ENCODE data around the gene LTBP3. TPM values are rescaled to one million over a fixed set of nuclear protein-coding genes. Genes with fewer than 3 reads are reported as not detected.

The LTBP3 gene
- total and polyA plus RNA-seq, 2 of the 13 experiments (the other 11 are each of a cell fraction or from before 2014, with no cell fraction given) = 12.2 to 68.1 TPM

DNA sequence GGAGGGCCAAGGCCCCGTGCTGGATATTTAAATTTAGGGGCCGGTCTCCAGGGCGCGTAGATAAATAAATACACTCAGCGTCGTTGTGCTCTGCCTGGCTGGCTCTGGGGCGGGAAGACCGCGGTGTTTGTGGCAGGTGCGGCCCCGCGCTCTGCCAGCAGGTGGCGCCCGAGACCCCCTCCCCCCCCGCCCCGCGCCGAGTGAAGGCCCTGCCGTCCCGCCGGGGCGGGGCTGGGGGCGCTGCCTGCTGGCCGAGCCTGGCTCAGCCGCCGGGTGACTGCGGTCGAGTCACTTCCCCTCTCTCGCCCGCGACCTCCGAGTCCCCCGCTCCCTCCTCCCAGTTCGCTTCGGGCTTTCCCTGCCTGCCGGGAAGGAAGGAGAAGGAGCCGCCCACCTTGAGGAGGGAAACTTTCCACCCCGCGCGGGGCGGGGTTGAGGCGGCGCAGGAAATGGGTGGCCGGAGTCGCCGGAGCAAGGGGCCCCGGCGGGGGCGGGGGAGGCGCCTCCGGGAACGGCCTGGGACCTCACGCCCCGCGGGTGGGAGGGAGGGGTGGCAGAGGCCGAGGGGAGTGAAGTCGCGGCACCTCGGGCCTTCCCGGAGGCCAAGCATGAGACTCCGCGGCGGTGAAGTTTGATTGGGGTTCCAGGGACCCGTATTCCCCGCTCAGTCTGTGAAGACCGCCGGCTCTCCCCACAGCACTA, 16.1 kb upstream of the LTBP3 start (continued):
- TF ChIP-seq, protein P1, sequence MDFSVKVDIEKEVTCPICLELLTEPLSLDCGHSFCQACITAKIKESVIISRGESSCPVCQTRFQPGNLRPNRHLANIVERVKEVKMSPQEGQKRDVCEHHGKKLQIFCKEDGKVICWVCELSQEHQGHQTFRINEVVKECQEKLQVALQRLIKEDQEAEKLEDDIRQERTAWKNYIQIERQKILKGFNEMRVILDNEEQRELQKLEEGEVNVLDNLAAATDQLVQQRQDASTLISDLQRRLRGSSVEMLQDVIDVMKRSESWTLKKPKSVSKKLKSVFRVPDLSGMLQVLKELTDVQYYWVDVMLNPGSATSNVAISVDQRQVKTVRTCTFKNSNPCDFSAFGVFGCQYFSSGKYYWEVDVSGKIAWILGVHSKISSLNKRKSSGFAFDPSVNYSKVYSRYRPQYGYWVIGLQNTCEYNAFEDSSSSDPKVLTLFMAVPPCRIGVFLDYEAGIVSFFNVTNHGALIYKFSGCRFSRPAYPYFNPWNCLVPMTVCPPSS (IDR thresholded peaks at IDR 0.05) = no peak
- TF ChIP-seq PCBP1 (IDR thresholded peaks at IDR 0.05; ENCODE audit: borderline replicate concordance, low read depth, low read length) (no peak), ZNF562 (CRISPR knock-in tag; IDR thresholded peaks at IDR 0.05; ENCODE audit: borderline replicate concordance) (no peak), ZNF331 (CRISPR knock-in tag; IDR thresholded peaks at IDR 0.05) (peak; percentile 10; the same call in 1 of the 2 replicates), CCDC6 (CRISPR knock-in tag; IDR thresholded peaks at IDR 0.05) (0 out of 2 replicates have a peak, but pooled peaks have one; percentile 55), LCORL (IDR thresholded peaks at IDR 0.05) (no peak), LCORL (CRISPR knock-in tag; IDR thresholded peaks at IDR 0.05) (peak; percentile 43; the same call in 1 of the 2 replicates), KDM6A (CRISPR knock-in tag; IDR thresholded peaks at IDR 0.05; ENCODE audit: low read depth) (no peak), POGZ (CRISPR knock-in tag; IDR thresholded peaks at IDR 0.05) (0 out of 2 replicates have a peak, but pooled peaks have one; percentile 32), HDAC6 (IDR thresholded peaks at IDR 0.05; ENCODE audit: low read depth, low read length) (no peak), SP1 (IDR thresholded peaks at IDR 0.05) (no peak), SP1 (CRISPR knock-in tag; IDR thresholded peaks at IDR 0.05) (0 out of 2 replicates have a peak, but pooled peaks have one; percentile 27), ZFP90 (CRISPR knock-in tag; IDR thresholded peaks at IDR 0.05; ENCODE audit: borderline replicate concordance) (no peak), SALL1 (CRISPR knock-in tag; IDR thresholded peaks at IDR 0.05) (peak; percentile 28; the same call in 1 of the 2 replicates), ZNF17 (CRISPR knock-in tag; IDR thresholded peaks at IDR 0.05) (no peak), PATZ1 (CRISPR knock-in tag; IDR thresholded peaks at IDR 0.05) (peak; percentile 77), POLR2AphosphoS2 (IDR thresholded peaks at IDR 0.05; ENCODE audit: low read depth, low read length) (no peak)
- TF ChIP-seq, protein P2, sequence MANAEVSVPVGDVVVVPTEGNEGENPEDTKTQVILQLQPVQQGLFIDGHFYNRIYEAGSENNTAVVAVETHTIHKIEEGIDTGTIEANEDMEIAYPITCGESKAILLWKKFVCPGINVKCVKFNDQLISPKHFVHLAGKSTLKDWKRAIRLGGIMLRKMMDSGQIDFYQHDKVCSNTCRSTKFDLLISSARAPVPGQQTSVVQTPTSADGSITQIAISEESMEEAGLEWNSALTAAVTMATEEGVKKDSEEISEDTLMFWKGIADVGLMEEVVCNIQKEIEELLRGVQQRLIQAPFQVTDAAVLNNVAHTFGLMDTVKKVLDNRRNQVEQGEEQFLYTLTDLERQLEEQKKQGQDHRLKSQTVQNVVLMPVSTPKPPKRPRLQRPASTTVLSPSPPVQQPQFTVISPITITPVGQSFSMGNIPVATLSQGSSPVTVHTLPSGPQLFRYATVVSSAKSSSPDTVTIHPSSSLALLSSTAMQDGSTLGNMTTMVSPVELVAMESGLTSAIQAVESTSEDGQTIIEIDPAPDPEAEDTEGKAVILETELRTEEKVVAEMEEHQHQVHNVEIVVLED (CRISPR knock-in tag; IDR thresholded peaks at IDR 0.05; ENCODE audit: borderline replicate concordance) = peak; percentile 31; the same call in 1 of the 2 replicates
- TF ChIP-seq, protein P3, sequence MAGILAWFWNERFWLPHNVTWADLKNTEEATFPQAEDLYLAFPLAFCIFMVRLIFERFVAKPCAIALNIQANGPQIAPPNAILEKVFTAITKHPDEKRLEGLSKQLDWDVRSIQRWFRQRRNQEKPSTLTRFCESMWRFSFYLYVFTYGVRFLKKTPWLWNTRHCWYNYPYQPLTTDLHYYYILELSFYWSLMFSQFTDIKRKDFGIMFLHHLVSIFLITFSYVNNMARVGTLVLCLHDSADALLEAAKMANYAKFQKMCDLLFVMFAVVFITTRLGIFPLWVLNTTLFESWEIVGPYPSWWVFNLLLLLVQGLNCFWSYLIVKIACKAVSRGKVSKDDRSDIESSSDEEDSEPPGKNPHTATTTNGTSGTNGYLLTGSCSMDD (CRISPR knock-in tag; IDR thresholded peaks at IDR 0.05) = no peak
- TF ChIP-seq, protein P4, sequence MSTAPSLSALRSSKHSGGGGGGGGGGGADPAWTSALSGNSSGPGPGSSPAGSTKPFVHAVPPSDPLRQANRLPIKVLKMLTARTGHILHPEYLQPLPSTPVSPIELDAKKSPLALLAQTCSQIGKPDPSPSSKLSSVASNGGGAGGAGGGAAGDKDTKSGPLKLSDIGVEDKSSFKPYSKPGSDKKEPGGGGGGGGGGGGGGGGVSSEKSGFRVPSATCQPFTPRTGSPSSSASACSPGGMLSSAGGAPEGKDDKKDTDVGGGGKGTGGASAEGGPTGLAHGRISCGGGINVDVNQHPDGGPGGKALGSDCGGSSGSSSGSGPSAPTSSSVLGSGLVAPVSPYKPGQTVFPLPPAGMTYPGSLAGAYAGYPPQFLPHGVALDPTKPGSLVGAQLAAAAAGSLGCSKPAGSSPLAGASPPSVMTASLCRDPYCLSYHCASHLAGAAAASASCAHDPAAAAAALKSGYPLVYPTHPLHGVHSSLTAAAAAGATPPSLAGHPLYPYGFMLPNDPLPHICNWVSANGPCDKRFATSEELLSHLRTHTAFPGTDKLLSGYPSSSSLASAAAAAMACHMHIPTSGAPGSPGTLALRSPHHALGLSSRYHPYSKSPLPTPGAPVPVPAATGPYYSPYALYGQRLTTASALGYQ (CRISPR knock-in tag; IDR thresholded peaks at IDR 0.05) = peak; percentile 60; the same call in 1 of the 2 replicates
- TF ChIP-seq, protein P5, sequence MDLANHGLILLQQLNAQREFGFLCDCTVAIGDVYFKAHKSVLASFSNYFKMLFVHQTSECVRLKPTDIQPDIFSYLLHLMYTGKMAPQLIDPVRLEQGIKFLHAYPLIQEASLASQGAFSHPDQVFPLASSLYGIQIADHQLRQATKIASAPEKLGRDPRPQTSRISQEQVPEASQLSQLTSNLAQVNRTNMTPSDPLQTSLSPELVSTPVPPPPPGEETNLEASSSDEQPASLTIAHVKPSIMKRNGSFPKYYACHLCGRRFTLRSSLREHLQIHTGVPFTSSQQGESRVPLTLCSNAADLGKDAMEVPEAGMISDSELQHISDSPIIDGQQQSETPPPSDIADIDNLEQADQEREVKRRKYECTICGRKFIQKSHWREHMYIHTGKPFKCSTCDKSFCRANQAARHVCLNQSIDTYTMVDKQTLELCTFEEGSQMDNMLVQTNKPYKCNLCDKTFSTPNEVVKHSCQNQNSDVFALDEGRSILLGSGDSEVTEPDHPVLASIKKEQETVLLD (CRISPR knock-in tag; IDR thresholded peaks at IDR 0.05; ENCODE audit: low read depth) = peak; percentile 86
